ENCODE data around the gene C5orf22. TPM values are rescaled to one million over a fixed set of nuclear protein-coding genes. Genes with fewer than 3 reads are reported as not detected.

The C5orf22 gene
- total and polyA plus RNA-seq, 7 donors: 14.9 to 32.4 (median 23.9) TPM

- Histone ChIP-seq H3K4me1 (no peaks in the 10 kb centered on the region), H3K9me3 (no peaks in the 10 kb centered on the region), H3K27ac (no peak overlapping the region), H3K27me3 (ENCODE audit: insufficient read depth in 3 of 3, low read length in 2 of 3) (no peaks in the 10 kb centered on the region), H3K4me3 (no peak overlapping the region), H3K36me3 (ENCODE audit: insufficient read depth in 1 of 2, low read depth in 1 of 2) (no peaks in the 10 kb centered on the region)
- DNase-seq: no peak
- WGBS, 3 donors: 93 to 100% (median 95%) methylated on average over 2 of the region's 2 CpGs
- TF ChIP-seq CTCF (IDR thresholded peaks at IDR 0.05): no peak
- ATAC-seq: no peak
- intact Hi-C loops (cut with DNase I): no loop called here
These were observed 47.5 kb downstream of the C5orf22 start for GRCh38 chr5:31579558-31579957.

GRCh38 chr5:31581498-31582099 is 49.5 kb downstream of the C5orf22 start:
- 32 to 35% (median 34%) methylated on average over 3 of the region's 3 CpGs for WGBS, 3 donors
- Histone ChIP-seq H3K4me1 (no peaks in the 10 kb centered on the region), H3K9me3 (no peaks in the 10 kb centered on the region), H3K4me3 (no peak overlapping the region), H3K27ac (no peak overlapping the region), H3K27me3 (ENCODE audit: insufficient read depth in 3 of 3, low read length in 2 of 3) (peaks cover 0 to 1% (median 0%) of the 10 kb centered on the region in 3 donors), H3K36me3 (ENCODE audit: insufficient read depth in 1 of 2, low read depth in 1 of 2) (no peaks in the 10 kb centered on the region)
- peak in 1 of 4 donors; percentile 30 for ATAC-seq
- TF ChIP-seq CTCF (IDR thresholded peaks at IDR 0.05): peak; percentile 46
- intact Hi-C loops (cut with DNase I): loop anchor here (1.0 to 10.0 kb wide), 3 partner anchors 228 to 513 kb away; no protein-coding TSS in a partner anchor
- no peak for DNase-seq

GRCh38 chr5:31583129-31583528 is 51.0 kb downstream of the C5orf22 start:
- H3K4me1 ChIP-seq: no peaks in the 10 kb centered on the region
- no peaks in the 10 kb centered on the region for H3K36me3 ChIP-seq (ENCODE audit: insufficient read depth in 1 of 2, low read depth in 1 of 2)
- no peaks in the 10 kb centered on the region for H3K9me3 ChIP-seq
- no peak overlapping the region for H3K4me3 ChIP-seq
- ATAC-seq (no peak), DNase-seq (no peak)
- WGBS, 3 donors: 86 to 92% (median 87%) methylated on average over 2 of the region's 2 CpGs
- intact Hi-C loops (cut with DNase I): loop anchor here (5.0 to 10.0 kb wide), 2 partner anchors 509 to 512 kb away; no protein-coding TSS in a partner anchor
- H3K27ac ChIP-seq: no peak overlapping the region
- TF ChIP-seq CTCF (IDR thresholded peaks at IDR 0.05): no peak
- H3K27me3 ChIP-seq (ENCODE audit: insufficient read depth in 3 of 3, low read length in 2 of 3): peaks cover 0 to 1% (median 0%) of the 10 kb centered on the region in 3 donors

- intact Hi-C loops (cut with DNase I): loop anchor here in 1 of 2 donors (5.0 to 10.0 kb wide), 2 partner anchors 222 to 509 kb away; no protein-coding TSS in a partner anchor
- TF ChIP-seq CTCF (IDR thresholded peaks at IDR 0.05): no peak
- no peaks in the 10 kb centered on the region for H3K36me3 ChIP-seq (ENCODE audit: insufficient read depth in 1 of 2, low read depth in 1 of 2)
These were observed 53.2 kb downstream of the C5orf22 start for GRCh38 chr5:31585166-31585894.

More at GRCh38 chr5:31585166-31585894, 53.2 kb downstream of the C5orf22 start:
- Histone ChIP-seq H3K27me3 (ENCODE audit: insufficient read depth in 3 of 3, low read length in 2 of 3) (peaks cover 0 to 1% (median 0%) of the 10 kb centered on the region in 3 donors), H3K27ac (no peak overlapping the region), H3K4me1 (no peaks in the 10 kb centered on the region), H3K9me3 (no peaks in the 10 kb centered on the region), H3K4me3 (no peak overlapping the region)
- DNase-seq: no peak
- no peak for ATAC-seq
- WGBS, 3 donors: 70 to 77% (median 73%) methylated on average over 3 of the region's 3 CpGs

Data from psoas muscle (tissue), 8 donors.